Measurements from ENCODE around the gene ISYNA1. TPM values are rescaled to one million over a fixed set of nuclear protein-coding genes. Genes with fewer than 3 reads are reported as not detected.

Gene ISYNA1
- total and polyA plus RNA-seq, 11 donors: 14.0 to 60.6 (median 24.0) TPM

- ATAC-seq (no peak), DNase-seq (peak in 1 of 5 donors; percentile 61)
- WGBS, 4 donors: 82 to 89% (median 85%) methylated on average over 38 to 46 of the region's 46 CpGs
- peak overlapping the region in 7 of 12 donors; percentile 24 to 88 (median 83) for H3K27ac ChIP-seq
- no peaks in the 10 kb centered on the region for H3K27me3 ChIP-seq
- peak overlapping the region in 8 of 12 donors; percentile 57 to 88 (median 72) for H3K4me3 ChIP-seq
- intact Hi-C loops (cut with DNase I): no loop called here
- H3K36me3 ChIP-seq: peaks cover 0 to 19% (median 3%) of the 10 kb centered on the region in 9 donors
- H3K4me1 ChIP-seq: peaks cover 0 to 53% (median 38%) of the 10 kb centered on the region in 12 donors
- no peak for TF ChIP-seq CTCF (IDR thresholded peaks at IDR 0.05)
- TF ChIP-seq POLR2A (IDR thresholded peaks at IDR 0.05): no peak
- H3K9me3 ChIP-seq: no peaks in the 10 kb centered on the region
Observed at GRCh38 chr19:18435842-18436670, 1.9 kb downstream of the ISYNA1 start.

- no peaks in the 10 kb centered on the region for H3K9me3 ChIP-seq
- no peak overlapping the region for H3K4me3 ChIP-seq
- no peak for DNase-seq
- H3K27me3 ChIP-seq: no peaks in the 10 kb centered on the region
- H3K36me3 ChIP-seq: peaks cover 0 to 22% (median 3%) of the 10 kb centered on the region in 9 donors
- peaks cover 0 to 59% (median 38%) of the 10 kb centered on the region in 12 donors for H3K4me1 ChIP-seq
- WGBS, 4 donors: 94 to 96% (median 95%) methylated on average over 45 to 49 of the region's 49 CpGs
- no peak for ATAC-seq
- H3K27ac ChIP-seq: no peak overlapping the region
- no peak for TF ChIP-seq CTCF (IDR thresholded peaks at IDR 0.05)
- TF ChIP-seq POLR2A (IDR thresholded peaks at IDR 0.05): no peak
- intact Hi-C loops (cut with DNase I): no loop called here
Observed at GRCh38 chr19:18435178-18435841, 2.6 kb downstream of the ISYNA1 start.

- no peak for TF ChIP-seq POLR2A (IDR thresholded peaks at IDR 0.05)
- no peak for TF ChIP-seq CTCF (IDR thresholded peaks at IDR 0.05)
- Histone ChIP-seq H3K36me3 (peaks cover 0 to 22% (median 3%) of the 10 kb centered on the region in 9 donors), H3K4me3 (peak overlapping the region in 5 of 12 donors; percentile 46 to 64 (median 52)), H3K27me3 (no peaks in the 10 kb centered on the region), H3K4me1 (peaks cover under 1 to 65% (median 42%) of the 10 kb centered on the region in 12 donors), H3K9me3 (no peaks in the 10 kb centered on the region), H3K27ac (peak overlapping the region in 2 of 12 donors; percentile 60 to 61)
- DNase-seq: no peak
- ATAC-seq: no peak
- 86 to 93% (median 89%) methylated on average over 16 to 21 of the region's 21 CpGs for WGBS, 4 donors
- intact Hi-C loops (cut with DNase I): no loop called here
Observed at GRCh38 chr19:18434411-18435175, 3.3 kb downstream of the ISYNA1 start.

Data from heart left ventricle (tissue), 16 donors.